HG02884 (cell line): ENCODE measurements around the gene NNAT.

ENCODE experiments used
- ATAC-seq: cut with Tn5 transposase; IDR thresholded peaks from one replicate; pipeline ENCODE4 v1.9.1; 2021; ENCODE audit warnings: mild to moderate bottlenecking, moderate library complexity; ENCODE audit not compliant: unreplicated experiment

Gene NNAT

DNA sequence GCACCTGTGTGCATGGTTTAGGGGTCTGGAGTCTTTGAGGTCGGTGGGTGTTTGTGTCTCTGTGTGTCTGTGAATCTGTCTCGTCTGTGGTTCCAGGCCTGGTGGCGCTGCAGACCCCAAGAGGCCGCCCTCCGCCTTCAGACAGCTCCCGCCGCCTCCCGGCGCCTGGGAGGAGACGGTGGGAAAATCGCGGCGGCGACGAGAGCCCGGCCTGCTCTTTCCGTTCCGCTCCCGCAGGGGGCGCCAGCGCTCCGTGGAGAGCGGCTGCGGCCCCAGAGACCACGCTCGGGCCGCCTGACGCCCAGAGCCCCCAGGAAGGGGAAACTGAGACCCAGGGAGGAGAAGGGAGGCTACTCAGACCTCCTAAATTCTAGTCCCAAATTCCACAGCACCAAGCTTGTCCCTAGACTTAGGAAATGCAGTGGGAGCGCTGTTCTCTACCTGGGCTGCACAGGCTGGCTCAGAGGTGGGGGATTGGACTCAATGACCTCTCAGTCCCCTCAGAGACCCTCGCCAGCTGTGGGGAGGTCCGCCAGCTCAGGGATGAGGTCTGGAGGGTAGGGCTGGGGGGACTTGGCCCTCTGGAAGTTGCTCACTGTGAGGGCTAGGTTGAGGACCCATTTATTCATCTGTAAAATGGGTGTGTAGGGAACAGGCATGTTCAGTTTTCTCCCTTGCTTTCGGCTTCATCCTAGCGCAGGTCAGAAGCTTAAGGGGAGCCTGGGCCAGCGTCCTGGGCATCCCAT, 43.5 kb downstream of the NNAT start:
- no peak for ATAC-seq

GRCh38 chr20:37565134-37565811, 44.2 kb downstream of the NNAT start:
- no peak for ATAC-seq

- no peak for ATAC-seq
These were observed 45.7 kb downstream of the NNAT start for GRCh38 chr20:37566590-37567330.

- no peak for ATAC-seq
These were observed 46.2 kb downstream of the NNAT start for GRCh38 chr20:37567331-37567665.

DNA sequence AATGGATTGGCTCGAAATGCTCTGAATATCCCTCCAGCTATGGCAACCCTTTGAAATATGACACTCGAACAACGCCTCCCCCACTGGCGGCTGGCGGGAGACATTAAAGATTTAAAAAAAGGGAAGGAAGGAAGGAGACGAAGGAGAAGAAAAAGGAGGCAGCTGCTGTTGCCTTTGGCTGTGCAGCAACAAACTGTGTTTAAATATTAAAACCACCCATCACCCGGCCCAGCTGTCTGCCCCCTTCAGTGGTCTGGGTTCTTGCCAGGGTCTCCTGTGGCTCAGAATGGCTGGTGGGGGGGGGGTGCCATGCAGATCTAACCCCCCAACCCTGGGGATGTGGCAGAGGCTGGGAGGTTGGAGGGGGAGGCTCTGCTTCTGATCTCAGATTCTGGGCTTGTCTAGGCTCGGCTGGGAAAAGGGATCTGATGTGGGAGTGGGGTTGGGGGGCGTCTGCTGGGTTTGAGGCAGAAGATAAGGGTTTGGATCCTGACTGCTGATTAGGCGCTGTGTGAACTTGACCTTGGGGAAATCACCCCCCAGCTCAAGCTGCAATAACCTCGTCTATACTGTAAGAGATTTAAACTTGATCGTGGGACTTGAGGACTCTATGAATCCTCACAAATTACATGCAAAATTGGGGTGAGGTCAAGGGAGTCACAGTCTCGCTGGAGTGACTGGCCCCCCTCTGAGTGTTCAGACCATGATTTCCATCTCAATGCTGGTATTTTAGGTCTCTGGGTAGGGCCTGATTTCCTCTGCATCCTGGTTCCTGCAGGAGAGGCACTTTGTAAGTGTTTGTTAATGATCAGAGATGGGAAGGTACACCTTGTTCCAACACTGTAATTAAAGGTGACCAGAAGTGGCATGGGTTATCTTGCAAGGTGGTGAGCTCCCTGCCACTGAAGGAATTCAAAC, 46.9 kb downstream of the NNAT start:
- no peak for ATAC-seq

- no peak for ATAC-seq
These were observed 49.4 kb downstream of the NNAT start for GRCh38 chr20:37570419-37570818.

DNA sequence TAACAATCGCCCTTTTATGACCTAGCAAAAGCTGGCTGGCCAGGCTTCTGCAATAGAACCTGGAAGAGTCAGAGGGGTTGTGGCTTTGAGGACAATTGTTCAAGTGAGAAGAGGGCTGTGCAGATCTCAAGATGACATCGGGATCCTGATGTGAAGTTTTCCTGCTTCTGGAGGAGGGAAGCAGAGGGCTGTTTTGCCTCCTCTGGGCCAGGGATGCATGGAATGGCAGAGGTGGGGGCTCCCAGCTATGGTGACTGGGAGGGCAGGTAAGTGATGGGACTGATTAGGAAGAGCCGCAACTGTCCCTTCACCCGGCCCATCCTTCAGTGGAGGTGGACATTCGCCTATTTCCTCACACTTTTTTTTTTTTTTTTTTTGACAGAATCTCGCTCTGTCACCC, 50.0 kb downstream of the NNAT start:
- no peak for ATAC-seq
